Stimulated activated naive B cell treated with anti-CD40 and anti-IgM and Interleukin-4, amounts not matched to agents 10 μg/mL and 1 μg/mL and 100 μg/mL, for 72 hours (primary cell): ENCODE data around the gene CLDN2.
A peak's percentile ranks its signal among the peaks of the same experiment; 100 is the strongest.

Source experiments
- ATAC-seq, 2 donors: fragments of 150-1000 bp; cut with Tn5 transposase; replicated peaks; 2 replicates each; pipeline ENCODE4 v1.10.0; 2021; ENCODE audit warnings: moderate library complexity in 1 of 2
- DNase-seq: peaks from one replicate; pipeline ENCODE4 v3.0.0; 2021
- H3K27ac Mint-ChIP-seq: one replicate; pipeline ENCODE4 v1.8.0; 2022; ENCODE audit warnings: mild to moderate bottlenecking, mixed read lengths
- H3K27me3 Mint-ChIP-seq, 2 donors: one replicate each; pipeline ENCODE4 v1.8.0; 2022; ENCODE audit warnings: mixed read lengths in 2 of 2
- H3K36me3 Mint-ChIP-seq, 2 donors: one replicate each; pipeline ENCODE4 v1.8.0; 2022; ENCODE audit warnings: mixed read lengths in 2 of 2, mild to moderate bottlenecking in 1 of 2
- H3K4me1 Mint-ChIP-seq, 2 donors: one replicate each; pipeline ENCODE4 v1.8.0; 2022; ENCODE audit warnings: mixed read lengths in 2 of 2, mild to moderate bottlenecking in 1 of 2
- H3K4me3 Mint-ChIP-seq, 2 donors: one replicate each; pipeline ENCODE4 v1.8.0; 2022; ENCODE audit warnings: mild to moderate bottlenecking in 2 of 2, mixed read lengths in 2 of 2, moderate library complexity in 1 of 2
- H3K9me3 Mint-ChIP-seq, 2 donors: one replicate each; pipeline ENCODE4 v1.8.0; 2022; ENCODE audit warnings: mixed read lengths in 2 of 2, mild to moderate bottlenecking in 1 of 2

CLDN2 gene

DNA sequence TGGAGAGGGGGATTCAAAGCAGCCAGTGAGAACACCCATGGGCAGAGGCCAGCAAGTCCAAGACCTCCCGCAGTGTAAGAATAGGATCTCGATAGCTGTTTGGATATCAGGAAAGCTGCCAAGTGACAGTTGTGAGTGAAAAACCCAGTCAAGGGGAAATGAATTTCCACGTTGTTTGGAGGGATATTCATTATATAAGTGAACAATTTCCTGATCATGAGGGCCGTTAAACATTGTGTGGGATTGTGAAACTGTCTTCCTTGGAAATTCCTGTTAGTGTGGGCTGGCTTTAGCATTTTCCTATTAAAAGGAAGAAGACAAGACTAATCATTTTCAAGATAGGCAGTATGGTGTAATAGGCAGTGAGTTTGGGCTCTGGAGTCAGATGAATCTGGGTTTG lies 15.0 kb downstream of the CLDN2 start:
- DNase-seq (no peak), ATAC-seq (no peak)
- H3K4me3 Mint-ChIP-seq, result no peak overlapping the region
- no peak overlapping the region for H3K27ac Mint-ChIP-seq
- no peaks in the 10 kb centered on the region for H3K9me3 Mint-ChIP-seq
- no peaks in the 10 kb centered on the region for H3K36me3 Mint-ChIP-seq
- H3K27me3 Mint-ChIP-seq, result no peaks in the 10 kb centered on the region
- H3K4me1 Mint-ChIP-seq, result no peaks in the 10 kb centered on the region

DNA sequence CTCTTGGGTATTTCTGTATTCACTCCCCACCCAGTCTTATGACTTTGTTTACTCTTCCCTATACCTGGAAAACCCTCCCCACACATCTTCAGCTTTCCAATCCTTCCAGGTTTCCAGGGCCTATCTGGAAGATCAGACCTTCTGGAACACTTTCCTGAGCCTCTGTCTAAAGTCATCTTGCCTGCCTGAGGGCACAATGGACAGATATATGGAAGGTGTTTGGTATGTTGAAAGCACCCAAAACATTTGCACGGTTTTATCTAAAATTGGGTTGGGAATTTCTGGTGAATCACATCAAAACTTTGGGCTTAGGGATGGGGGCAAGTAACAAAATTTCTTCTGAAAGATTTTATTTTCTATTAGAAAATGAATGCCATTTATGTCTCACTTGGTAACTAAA lies 16.0 kb downstream of the CLDN2 start:
- Mint-ChIP-seq H3K27me3 (no peaks in the 10 kb centered on the region), H3K4me3 (no peak overlapping the region), H3K4me1 (no peaks in the 10 kb centered on the region), H3K36me3 (no peaks in the 10 kb centered on the region), H3K9me3 (no peaks in the 10 kb centered on the region), H3K27ac (no peak overlapping the region)
- DNase-seq (no peak), ATAC-seq (no peak)

DNA sequence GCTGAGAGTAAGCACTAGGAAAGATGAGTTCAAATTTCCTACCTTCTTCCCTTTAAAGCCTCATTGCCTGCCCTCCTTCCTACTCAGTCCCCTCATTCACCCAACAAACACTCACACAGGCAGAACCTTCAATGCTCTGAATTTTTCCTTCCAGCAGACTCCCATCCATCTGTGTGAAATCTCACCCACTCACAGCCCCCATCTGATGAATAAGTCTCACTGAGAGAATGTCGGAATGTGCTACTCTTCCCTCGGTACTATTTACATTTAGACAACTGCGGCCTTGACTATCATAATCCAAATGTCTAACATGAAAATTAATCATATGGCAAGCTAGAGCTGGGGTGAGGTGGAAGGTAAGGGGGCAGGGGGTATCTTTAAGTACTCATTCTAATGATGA lies 19.4 kb downstream of the CLDN2 start:
- no peaks in the 10 kb centered on the region for H3K9me3 Mint-ChIP-seq
- H3K4me3 Mint-ChIP-seq, result no peak overlapping the region
- no peak overlapping the region for H3K27ac Mint-ChIP-seq
- no peaks in the 10 kb centered on the region for H3K27me3 Mint-ChIP-seq
- H3K4me1 Mint-ChIP-seq, result no peaks in the 10 kb centered on the region
- DNase-seq (no peak), ATAC-seq (no peak)
- H3K36me3 Mint-ChIP-seq, result peaks cover 7 to 9% of the 10 kb centered on the region in 2 donors

DNA sequence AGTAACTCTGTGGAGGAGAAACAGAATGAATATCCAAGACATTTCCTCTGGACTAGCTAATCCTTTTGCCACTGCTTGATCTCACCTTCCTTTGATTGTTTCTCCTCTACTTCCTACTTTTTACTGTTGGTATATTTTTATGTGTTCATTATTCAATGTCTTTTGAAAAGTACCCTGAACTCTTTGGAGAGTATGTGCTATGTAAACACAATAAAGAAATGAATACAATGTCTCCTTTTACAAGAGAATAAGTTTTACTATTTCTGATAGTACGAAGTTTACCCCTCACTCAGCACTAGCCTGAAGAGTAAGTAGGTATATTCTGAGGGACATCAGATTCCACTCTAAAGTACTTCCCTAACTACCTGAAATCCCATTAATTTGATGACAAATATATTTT lies 19.9 kb downstream of the CLDN2 start:
- Mint-ChIP-seq H3K9me3 (no peaks in the 10 kb centered on the region), H3K4me3 (no peak overlapping the region), H3K4me1 (no peaks in the 10 kb centered on the region), H3K36me3 (peaks cover 7 to 9% of the 10 kb centered on the region in 2 donors), H3K27me3 (no peaks in the 10 kb centered on the region), H3K27ac (no peak overlapping the region)
- DNase-seq (no peak), ATAC-seq (no peak)

DNA sequence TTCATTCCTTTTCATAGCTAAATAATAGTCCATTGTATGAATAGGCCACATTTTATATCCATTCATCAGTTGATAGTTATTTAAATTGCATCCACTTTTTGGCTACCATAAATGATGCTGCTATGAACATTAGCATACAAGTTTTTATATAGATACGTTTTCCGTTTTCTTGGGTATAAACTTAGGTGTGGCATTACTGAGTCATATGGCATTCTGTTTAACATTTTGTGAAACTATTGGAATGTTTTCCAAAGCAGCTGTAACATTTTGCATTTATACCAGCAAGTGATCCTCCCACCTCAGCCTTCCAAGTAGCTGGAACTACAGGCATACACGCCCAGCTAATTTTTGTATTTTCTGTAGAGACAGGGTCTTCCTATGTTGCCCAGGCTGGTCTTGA lies 26.3 kb downstream of the CLDN2 start:
- no peak overlapping the region for H3K27ac Mint-ChIP-seq
- DNase-seq (no peak), ATAC-seq (no peak)
- H3K36me3 Mint-ChIP-seq, result peaks cover 7 to 9% of the 10 kb centered on the region in 2 donors
- H3K27me3 Mint-ChIP-seq, result no peaks in the 10 kb centered on the region
- no peaks in the 10 kb centered on the region for H3K9me3 Mint-ChIP-seq
- H3K4me1 Mint-ChIP-seq, result no peaks in the 10 kb centered on the region
- H3K4me3 Mint-ChIP-seq, result no peak overlapping the region

DNA sequence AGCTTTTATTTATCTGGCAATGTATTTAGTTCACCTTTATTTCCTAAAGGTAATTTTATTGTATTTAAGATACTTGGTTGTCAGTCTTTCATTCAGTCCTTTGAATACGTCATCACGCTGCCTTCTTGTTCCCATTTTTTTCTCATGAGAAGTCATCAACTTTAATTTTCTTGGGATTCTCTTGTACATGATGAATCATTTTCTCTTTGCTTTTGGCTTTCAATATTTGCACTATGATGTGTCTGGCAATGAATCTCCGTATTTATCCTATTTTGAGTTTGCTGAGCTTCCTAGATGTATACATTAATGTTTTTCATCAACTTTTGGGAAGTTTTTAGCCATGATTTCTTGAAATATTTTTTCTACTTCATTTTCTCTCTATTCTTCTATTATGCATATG lies 28.4 kb downstream of the CLDN2 start:
- Mint-ChIP-seq H3K36me3 (no peaks in the 10 kb centered on the region), H3K4me3 (no peak overlapping the region), H3K27ac (no peak overlapping the region), H3K27me3 (no peaks in the 10 kb centered on the region), H3K4me1 (peaks cover 0 to under 1% of the 10 kb centered on the region in 2 donors), H3K9me3 (no peaks in the 10 kb centered on the region)
- no peak for DNase-seq
- no peak for ATAC-seq

DNA sequence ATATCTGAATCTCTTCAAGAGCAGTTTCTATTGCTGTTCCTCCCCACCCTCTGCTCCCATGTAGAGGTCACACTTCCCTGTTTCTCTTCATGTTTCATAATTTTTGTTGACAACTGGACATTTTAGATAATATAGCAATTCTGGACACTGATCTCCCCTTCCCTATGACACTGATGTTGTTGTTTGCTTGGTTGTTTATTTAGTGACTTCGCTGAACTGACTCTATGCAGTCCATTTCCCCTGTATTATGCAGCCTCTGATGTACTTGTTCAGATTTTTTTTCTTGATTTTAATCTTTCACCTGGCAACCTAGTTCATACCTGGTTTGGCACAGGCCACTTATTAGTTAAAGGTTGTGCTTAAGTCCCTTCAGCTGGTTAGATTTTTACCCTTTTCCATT lies 29.2 kb downstream of the CLDN2 start:
- Mint-ChIP-seq H3K9me3 (no peaks in the 10 kb centered on the region), H3K27ac (no peak overlapping the region), H3K4me1 (peaks cover 0 to 5% of the 10 kb centered on the region in 2 donors), H3K36me3 (no peaks in the 10 kb centered on the region), H3K27me3 (no peaks in the 10 kb centered on the region), H3K4me3 (no peak overlapping the region)
- ATAC-seq (no peak), DNase-seq (no peak)

DNA sequence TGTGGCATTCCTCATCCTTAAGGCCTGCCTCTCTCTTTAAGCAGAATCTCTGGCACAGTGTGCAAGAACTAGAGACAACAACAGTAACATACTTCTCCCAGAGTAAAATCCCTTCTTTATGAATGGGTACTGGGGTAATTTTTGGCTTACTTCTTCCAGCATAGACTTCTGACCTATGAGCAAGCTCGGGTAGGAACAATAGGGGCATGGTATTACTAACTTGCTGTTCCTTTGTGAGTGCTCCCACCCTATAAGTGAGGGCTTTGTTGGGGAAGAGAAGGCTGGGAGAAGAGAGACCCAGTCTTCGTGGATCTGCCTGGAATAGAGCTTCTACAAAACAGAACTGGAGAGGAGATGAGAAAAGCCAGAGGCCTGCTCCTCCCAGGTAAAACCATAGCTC lies 30.2 kb downstream of the CLDN2 start:
- H3K9me3 Mint-ChIP-seq, result no peaks in the 10 kb centered on the region
- H3K4me1 Mint-ChIP-seq, result peaks cover 0 to 5% of the 10 kb centered on the region in 2 donors
- peaks cover 0 to 2% of the 10 kb centered on the region in 2 donors for H3K36me3 Mint-ChIP-seq
- no peak overlapping the region for H3K4me3 Mint-ChIP-seq
- ATAC-seq (no peak), DNase-seq (no peak)
- H3K27ac Mint-ChIP-seq, result no peak overlapping the region
- no peaks in the 10 kb centered on the region for H3K27me3 Mint-ChIP-seq

DNA sequence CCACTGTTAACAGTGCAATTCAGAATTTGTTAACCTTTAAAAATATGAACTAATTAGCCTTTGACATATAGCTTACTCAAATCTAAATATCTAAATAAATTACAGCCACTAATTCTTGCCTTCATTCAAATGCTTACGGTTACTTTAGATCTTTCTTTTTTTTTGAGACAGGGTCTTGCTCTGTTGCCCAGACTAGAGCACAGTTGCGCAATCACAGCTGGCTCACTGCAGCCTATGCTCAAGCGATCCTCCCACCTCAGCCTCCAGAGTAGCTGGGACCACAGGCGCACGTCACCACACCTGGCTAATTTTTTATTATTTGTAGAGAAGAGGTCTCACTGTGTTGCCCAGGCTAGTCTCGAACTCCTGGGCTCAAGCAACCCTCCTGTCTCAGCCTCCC lies 31.0 kb downstream of the CLDN2 start:
- no peak for ATAC-seq
- Mint-ChIP-seq H3K27me3 (no peaks in the 10 kb centered on the region), H3K4me3 (no peak overlapping the region), H3K4me1 (peaks cover 0 to 5% of the 10 kb centered on the region in 2 donors), H3K27ac (no peak overlapping the region), H3K36me3 (peaks cover 0 to 5% of the 10 kb centered on the region in 2 donors), H3K9me3 (no peaks in the 10 kb centered on the region)
- no peak for DNase-seq

DNA sequence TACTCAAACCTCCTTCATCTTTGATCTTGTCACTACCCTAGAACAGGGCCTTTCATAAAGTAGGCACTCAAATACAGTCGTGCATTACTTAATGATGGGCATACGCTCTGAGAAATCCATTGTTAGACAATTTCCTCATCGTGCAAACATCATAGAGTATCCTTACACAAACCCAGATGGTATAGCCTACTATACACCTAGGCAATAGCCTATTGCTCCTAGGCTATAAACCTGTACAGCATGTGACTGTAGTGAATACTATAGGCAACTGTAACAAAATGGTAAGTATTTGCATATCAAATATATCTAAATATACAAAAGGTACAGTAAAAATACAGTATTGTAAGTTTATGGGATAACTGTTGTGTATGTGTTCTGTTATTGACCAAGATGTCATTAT lies 31.9 kb downstream of the CLDN2 start:
- Mint-ChIP-seq H3K27me3 (no peaks in the 10 kb centered on the region), H3K27ac (no peak overlapping the region), H3K4me1 (peaks cover 0 to 5% of the 10 kb centered on the region in 2 donors), H3K9me3 (no peaks in the 10 kb centered on the region), H3K4me3 (no peak overlapping the region), H3K36me3 (peaks cover 1 to 5% of the 10 kb centered on the region in 2 donors)
- DNase-seq, result no peak
- ATAC-seq, result no peak

DNA sequence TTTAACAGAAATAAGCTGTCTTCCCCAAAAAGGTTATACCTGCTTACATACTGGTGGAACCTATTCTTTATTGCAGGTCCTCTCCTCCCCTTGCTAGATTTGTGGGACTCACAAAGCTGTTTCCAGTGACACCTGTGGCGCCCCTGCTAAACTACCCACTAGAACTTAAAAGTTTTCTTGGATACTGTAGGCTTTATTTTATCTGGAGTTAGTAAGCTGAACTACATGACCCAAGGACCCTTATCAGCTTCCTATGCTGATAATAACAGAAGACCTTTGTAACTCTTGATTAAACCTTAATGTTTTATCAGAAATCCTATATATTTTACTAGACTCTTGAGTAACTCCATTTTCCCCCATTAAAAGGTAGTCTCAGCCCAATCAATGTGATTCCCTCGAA lies 32.3 kb downstream of the CLDN2 start:
- Mint-ChIP-seq H3K27me3 (no peaks in the 10 kb centered on the region), H3K4me3 (no peak overlapping the region), H3K36me3 (peaks cover 1 to 5% of the 10 kb centered on the region in 2 donors), H3K4me1 (peaks cover 0 to 5% of the 10 kb centered on the region in 2 donors), H3K27ac (no peak overlapping the region), H3K9me3 (no peaks in the 10 kb centered on the region)
- DNase-seq (no peak), ATAC-seq (no peak)

DNA sequence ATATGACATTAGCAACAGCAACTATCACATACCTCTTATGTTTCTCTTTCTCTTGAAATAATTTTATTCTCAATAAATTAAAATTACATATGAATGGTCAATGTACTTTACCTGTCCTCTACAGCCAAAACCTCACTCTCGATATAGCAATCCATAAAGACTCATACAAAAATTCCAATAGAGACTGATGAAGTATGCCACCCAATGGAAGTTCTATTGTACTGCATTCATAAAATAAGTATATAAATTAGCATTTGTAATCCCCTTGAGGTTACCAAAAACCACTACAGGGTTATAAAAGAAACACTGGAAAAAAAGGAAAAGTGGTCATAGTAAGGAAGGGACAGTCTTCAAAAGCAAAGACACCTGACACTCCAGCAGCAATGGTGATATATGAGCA lies 32.8 kb downstream of the CLDN2 start:
- H3K27me3 Mint-ChIP-seq, result no peaks in the 10 kb centered on the region
- DNase-seq (no peak), ATAC-seq (no peak)
- peaks cover 0 to 5% of the 10 kb centered on the region in 2 donors for H3K4me1 Mint-ChIP-seq
- peaks cover 1 to 8% of the 10 kb centered on the region in 2 donors for H3K36me3 Mint-ChIP-seq
- no peak overlapping the region for H3K27ac Mint-ChIP-seq
- H3K4me3 Mint-ChIP-seq, result no peak overlapping the region
- H3K9me3 Mint-ChIP-seq, result no peaks in the 10 kb centered on the region

DNA sequence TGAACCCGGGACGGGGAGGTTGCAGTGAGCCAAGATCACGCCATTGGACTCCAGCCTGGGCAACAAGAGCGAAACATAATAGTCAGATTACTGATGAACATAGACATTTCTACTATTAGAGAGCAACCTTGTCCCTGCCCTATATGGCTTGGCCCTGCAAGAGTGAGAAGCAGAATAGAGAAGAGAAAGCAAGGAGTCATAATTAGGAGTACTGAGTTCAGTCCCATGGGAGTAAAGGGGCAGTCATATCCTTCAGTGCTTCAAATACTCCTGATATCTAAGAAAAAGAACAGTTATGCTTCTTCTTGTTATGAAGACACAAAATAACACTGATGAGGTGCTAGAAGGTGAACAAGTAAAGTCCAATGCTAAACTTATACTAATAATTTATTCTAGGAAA lies 33.8 kb downstream of the CLDN2 start:
- peak; percentile 98 to 100 for ATAC-seq
- Mint-ChIP-seq H3K4me3 (no peak overlapping the region), H3K36me3 (peaks cover 1 to 8% of the 10 kb centered on the region in 2 donors), H3K9me3 (no peaks in the 10 kb centered on the region), H3K27me3 (no peaks in the 10 kb centered on the region), H3K27ac (no peak overlapping the region), H3K4me1 (peaks cover 0 to 5% of the 10 kb centered on the region in 2 donors)
- DNase-seq, result no peak

DNA sequence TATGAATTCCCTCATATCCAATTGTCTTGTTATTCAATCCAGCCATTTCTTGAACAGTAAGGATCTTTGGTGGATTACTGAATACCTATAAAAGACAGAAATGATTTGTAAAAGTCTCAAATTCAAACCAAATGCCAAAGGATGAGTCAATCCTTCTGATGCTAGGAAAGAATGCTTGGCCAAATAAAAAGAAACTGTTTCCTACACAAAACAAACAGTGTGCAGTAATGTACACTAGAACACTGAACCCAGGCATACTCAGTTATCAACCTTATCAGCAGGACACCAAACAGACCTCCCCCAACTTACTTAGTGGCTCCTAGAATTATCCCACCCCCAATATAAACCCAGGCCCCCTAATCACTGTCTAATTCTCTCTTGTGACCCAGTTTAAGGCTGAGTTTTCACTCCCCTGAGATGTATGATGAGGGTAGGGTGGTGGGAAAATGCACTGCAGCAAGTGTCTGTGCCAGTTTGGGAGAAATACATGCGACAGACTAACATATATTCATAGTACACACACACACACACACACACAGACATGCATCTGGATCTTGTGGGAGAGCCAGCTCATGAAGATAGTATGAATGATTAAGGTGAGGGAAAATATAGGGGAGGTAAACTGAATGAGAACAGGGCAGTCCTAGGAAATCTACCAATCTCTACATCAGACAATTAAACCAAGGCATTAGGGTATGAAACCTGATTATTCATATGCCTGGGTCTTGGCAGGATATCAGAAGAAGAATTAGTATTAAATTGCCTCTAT lies 35.0 kb downstream of the CLDN2 start:
- no peaks in the 10 kb centered on the region for H3K27me3 Mint-ChIP-seq
- DNase-seq (no peak), ATAC-seq (no peak)
- H3K27ac Mint-ChIP-seq, result no peak overlapping the region
- peaks cover 0 to 5% of the 10 kb centered on the region in 2 donors for H3K4me1 Mint-ChIP-seq
- H3K9me3 Mint-ChIP-seq, result no peaks in the 10 kb centered on the region
- H3K36me3 Mint-ChIP-seq, result peaks cover 1 to 8% of the 10 kb centered on the region in 2 donors
- no peak overlapping the region for H3K4me3 Mint-ChIP-seq

DNA sequence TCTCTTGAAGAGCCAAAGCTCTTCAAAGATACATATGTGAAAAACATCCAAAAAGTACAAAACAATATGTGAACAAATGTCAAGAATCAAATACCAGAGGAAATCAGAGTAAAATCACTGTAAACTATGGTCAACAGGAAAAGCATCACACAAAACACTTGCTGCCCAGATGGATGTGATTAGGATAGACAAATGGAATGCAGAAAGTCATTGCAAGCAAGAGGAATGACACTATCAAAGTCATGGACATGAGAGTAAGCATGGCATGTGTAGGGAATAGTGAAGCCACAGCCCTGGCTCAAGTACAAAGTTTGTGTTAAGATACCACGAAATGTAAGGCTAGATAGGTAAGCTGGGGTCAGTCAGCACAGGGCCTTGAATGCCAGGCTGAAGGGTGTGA lies 37.7 kb downstream of the CLDN2 start:
- H3K4me1 Mint-ChIP-seq, result peaks cover 0 to 5% of the 10 kb centered on the region in 2 donors
- H3K4me3 Mint-ChIP-seq, result no peak overlapping the region
- H3K27ac Mint-ChIP-seq, result no peak overlapping the region
- no peaks in the 10 kb centered on the region for H3K27me3 Mint-ChIP-seq
- H3K9me3 Mint-ChIP-seq, result no peaks in the 10 kb centered on the region
- DNase-seq, result no peak
- no peak for ATAC-seq
- H3K36me3 Mint-ChIP-seq, result peaks cover 4 to 17% of the 10 kb centered on the region in 2 donors
